HG02943 (cell line): Measurements from ENCODE around the gene ARSG.
"Not testable (repeated sequence)": the region's sequence is repeated elsewhere in the genome, so short reads cannot be mapped to it uniquely, and the experiment has no call there.

Source experiments
- ATAC-seq: cut with Tn5 transposase; IDR thresholded peaks from one replicate; pipeline ENCODE4 v1.9.1; 2021; ENCODE audit warnings: mild to moderate bottlenecking, low read depth, moderate library complexity; ENCODE audit not compliant: unreplicated experiment

Gene ARSG

DNA sequence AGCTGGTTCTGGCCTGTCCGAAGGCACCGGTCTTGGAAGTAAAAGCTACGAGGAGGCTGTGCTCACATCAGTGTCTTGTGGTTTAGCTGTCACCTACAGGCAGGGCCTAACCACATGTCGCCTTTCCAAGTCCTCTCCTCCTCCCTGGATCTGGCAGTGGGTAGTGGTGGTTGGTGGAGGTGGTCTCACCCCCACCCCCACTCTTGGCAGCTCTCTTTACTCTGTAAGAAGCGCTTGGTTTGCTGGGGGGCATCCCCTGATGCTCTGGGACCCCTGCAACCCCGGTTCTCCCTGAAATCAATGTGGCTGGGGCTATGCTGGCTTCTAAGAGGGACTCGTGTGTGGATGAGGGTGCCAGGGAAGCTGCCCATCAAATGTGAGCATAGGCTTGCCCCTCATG, 97.7 kb downstream of the ARSG start:
- no peak for ATAC-seq

GRCh38 chr17:68390888-68391545, 99.7 kb downstream of the ARSG start:
- no peak for ATAC-seq

DNA sequence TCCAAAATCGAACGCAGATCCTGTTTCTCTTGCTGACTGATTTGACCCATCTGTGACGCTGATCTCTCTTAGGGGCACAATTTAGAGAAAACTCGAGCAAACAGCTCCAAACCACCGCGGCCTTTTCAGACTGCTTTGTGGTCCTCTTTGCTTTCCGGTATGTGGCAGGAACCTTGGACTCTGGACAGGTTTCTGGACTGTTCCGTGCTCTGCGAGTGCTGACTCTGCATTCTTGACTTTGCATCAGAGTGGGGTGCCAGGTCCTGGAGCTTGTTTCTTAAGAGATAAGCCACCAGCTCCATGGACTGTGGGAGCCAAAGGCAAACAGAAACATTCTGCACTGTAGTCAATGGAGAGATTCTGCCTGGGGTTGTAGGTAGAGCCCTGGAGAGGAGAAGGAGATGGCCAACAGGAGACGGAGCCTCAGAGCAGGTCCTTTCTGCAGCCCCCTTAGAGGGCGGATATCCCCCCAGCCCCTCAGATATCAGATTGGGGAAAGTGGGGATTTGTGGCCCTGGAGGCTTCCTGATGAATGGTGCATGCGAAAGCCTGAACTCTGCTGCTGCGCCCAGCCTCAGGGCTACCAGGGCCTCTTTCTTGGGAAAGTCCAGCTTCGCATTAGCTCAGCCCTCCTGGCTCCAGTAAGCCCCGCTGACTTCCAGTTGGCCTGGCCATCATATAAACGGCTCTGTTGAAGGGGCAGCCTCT, 100.4 kb downstream of the ARSG start:
- ATAC-seq: no peak

DNA sequence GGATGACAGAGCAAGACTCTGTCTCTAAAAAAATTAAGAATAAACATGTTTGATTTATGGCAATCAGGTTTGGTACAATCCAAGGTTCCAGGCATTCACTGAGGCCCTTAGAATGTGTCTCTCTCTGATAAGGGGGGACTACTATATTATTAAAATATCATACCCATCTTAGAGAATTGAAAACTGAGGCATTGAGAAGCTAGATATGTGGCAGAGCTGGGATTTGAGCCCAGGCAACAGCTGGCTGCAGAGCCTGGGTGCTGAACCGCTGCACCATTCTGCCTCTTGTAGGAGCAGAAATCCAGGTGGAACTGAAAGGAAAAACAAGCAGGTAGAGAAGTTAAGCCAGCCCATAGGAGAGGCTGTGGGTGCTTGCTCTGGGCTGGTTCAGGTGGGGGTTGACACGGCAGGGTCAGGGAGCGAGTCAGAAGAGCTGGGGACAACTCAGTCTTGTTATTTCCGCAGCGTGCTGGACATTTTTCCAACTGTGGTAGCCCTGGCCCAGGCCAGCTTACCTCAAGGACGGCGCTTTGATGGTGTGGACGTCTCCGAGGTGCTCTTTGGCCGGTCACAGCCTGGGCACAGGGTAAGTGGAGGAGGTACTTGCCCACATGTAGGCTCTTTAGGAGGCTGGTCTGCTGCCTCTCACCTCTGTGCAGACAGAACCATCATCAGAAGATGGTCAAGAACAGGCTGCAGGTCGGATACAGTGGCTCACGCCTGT, 103.5 kb downstream of the ARSG start:
- no peak for ATAC-seq

- no peak for ATAC-seq
Observed at GRCh38 chr17:68396226-68397107, 105.2 kb downstream of the ARSG start.

- ATAC-seq: no peak
Observed at GRCh38 chr17:68397108-68397536, 105.8 kb downstream of the ARSG start.

GRCh38 chr17:68398691-68399637, 107.7 kb downstream of the ARSG start:
- ATAC-seq: peak; percentile 88

- ATAC-seq: no peak
Observed at GRCh38 chr17:68399638-68400403, 108.5 kb downstream of the ARSG start.

- ATAC-seq: no peak
Observed at GRCh38 chr17:68400404-68400735, 109.1 kb downstream of the ARSG start.

DNA sequence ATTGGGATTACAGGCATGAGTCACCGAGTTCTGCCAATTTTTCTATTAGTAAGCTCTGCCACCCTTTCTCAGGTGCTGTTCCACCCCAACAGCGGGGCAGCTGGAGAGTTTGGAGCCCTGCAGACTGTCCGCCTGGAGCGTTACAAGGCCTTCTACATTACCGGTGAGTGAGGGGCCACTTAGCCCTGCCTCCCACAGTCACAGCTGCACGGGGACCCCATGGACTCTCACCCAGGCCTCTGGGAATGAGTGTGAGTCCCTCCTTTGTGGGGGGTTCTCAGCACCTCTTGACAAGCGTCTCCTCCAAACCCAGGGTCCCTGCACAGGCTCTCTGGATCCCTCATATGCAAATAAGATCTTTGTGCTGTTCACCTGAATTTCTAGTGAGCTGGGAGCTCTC, 110.0 kb downstream of the ARSG start:
- ATAC-seq: no peak

DNA sequence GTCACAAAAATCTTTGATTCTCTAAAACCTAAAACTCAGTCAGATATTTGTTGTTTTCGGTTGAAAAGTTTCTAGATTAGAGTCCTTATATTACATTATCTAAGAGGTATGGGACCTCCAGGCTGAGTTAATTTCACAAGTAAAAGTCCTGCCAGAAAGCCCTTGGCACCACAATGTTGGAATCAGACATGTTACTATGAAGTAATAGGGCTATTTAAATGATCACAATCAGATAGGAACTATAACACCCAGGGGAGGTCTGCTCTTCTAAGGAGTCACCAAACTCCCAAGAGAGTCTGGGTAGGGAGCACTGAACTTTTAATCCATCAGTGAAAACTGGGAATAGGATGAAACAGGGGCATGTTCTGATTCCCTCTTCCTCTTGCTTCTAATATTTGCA, 111.8 kb downstream of the ARSG start:
- ATAC-seq: no peak

- not testable (repeated sequence) for ATAC-seq
Observed at GRCh38 chr17:68403837-68404236, 112.5 kb downstream of the ARSG start.

GRCh38 chr17:68407656-68408055, 116.4 kb downstream of the ARSG start:
- ATAC-seq: not testable (repeated sequence)

DNA sequence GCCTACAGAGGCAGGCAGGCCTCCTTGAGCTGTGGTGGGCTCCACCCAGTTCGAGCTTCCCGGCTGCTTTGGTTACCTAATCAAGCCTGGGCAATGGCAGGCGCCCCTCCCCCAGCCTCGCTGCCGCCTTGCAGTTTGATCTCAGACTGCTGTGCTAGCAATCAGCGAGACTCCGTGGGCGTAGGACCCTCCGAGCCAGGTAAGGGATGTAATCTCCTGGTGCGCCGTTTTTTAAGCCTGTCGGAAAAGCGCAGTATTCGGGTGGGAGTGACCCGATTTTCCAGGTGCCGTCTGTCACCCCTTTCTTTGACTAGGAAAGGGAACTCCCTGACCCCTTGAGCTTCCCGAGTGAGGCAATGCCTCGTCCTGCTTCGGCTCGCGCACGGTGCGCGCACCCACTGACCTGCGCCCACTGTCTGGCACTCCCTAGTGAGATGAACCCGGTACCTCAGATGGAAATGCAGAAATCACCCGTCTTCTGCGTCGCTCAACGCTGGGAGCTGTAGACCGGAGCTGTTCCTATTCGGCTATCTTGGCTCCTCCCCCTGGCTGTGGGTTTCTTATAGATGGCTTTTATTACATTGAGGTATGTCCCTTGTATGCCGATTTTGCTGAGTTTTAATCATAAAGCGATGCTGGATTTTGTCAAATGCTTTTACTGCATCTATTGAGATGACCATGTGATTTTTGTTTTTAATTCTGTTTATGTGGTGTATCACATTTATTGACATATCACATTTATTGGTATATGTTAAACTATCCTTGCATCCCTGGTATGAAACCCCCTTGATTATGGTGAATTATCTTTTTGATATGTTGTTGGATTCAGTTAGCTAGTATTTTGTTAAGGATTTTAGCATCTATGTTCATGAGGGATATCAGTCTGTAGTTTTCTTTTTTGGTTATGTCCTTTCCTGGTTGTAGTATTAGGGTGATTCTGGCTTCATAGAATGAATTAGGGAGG, 122.6 kb downstream of the ARSG start:
- ATAC-seq: not testable (repeated sequence)

DNA sequence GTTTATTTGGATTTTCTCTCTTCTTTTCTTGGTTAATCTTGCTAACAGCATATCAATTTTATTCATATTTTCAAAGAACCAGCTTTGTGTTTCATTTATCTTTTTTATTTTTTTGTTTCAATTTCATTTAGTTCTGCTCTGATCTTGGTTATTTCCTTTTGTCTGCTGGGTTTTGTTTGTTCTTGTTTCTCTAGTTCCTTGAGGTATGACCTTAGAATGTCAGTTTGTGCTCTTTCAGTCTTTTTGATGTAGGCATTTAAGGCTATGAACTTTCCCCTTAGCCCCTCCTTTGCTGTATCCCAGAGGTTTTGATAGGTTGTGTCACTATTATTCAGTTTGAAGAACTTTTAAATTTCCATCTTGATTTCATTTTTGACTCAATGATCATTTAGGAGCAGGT, 123.6 kb downstream of the ARSG start:
- ATAC-seq: not testable (repeated sequence)

GRCh38 chr17:68417317-68417716, 126.0 kb downstream of the ARSG start:
- no peak for ATAC-seq

GRCh38 chr17:68418876-68419275, 127.6 kb downstream of the ARSG start:
- no peak for ATAC-seq

- ATAC-seq: no peak
Observed at GRCh38 chr17:68420065-68420464, 128.8 kb downstream of the ARSG start.
